Measurements from ENCODE around the gene CCNE1. TPM values are rescaled to one million over a fixed set of nuclear protein-coding genes. Genes with fewer than 3 reads are reported as not detected.
A peak's percentile ranks its signal among the peaks of the same experiment; 100 is the strongest.

Gene CCNE1
- total and polyA plus RNA-seq, 2 experiments from 2014 or later: 19.9 to 24.6 TPM

GRCh38 chr19:29812881-29813275, 1.1 kb downstream of the CCNE1 start:
- Histone ChIP-seq H3K4me2 (peak overlapping the region; percentile 91), H4K20me1 (ENCODE audit: insufficient read depth, poor library complexity, severe bottlenecking) (no peaks in the 10 kb centered on the region), H2AFZ (no peak overlapping the region), H3K4me3 (peak overlapping the region; percentile 55), H3K4me1 (ENCODE audit: insufficient read depth) (peaks cover 4% of the 10 kb centered on the region), H3K27ac (no peak overlapping the region), H3K9me3 (ENCODE audit: low read depth) (no peaks in the 10 kb centered on the region), H3K27me3 (no peaks in the 10 kb centered on the region), H3K9me2 (replicated peaks; ENCODE audit: insufficient read depth) (no peaks in the 10 kb centered on the region), H3K79me2 (no peaks in the 10 kb centered on the region), H3K36me3 (replicated peaks; ENCODE audit: insufficient read depth, low read depth) (no peaks in the 10 kb centered on the region)
- DNase-seq (ENCODE audit: low spot score): no peak
- no peak for TF ChIP-seq CTCF (IDR thresholded peaks at IDR 0.05; ENCODE audit: poor library complexity)
- no peak for TF ChIP-seq EZH2 (IDR thresholded peaks at IDR 0.05; ENCODE audit: borderline replicate concordance)
- TF ChIP-seq EZH2phosphoT487 (IDR thresholded peaks at IDR 0.05; ENCODE audit: low read depth, severe bottlenecking, unreplicated experiment): no peak
- 90% methylated on average over 6 of the region's 6 CpGs for WGBS (ENCODE audit: low lambda C conversion rate, missing lambda C conversion rate)

- Histone ChIP-seq H3K4me1 (ENCODE audit: insufficient read depth) (peaks cover 4% of the 10 kb centered on the region), H3K27me3 (no peaks in the 10 kb centered on the region), H2AFZ (no peak overlapping the region), H3K9me2 (replicated peaks; ENCODE audit: insufficient read depth) (no peaks in the 10 kb centered on the region), H3K4me3 (no peak overlapping the region), H3K27ac (no peak overlapping the region), H3K9me3 (ENCODE audit: low read depth) (no peaks in the 10 kb centered on the region), H4K20me1 (ENCODE audit: insufficient read depth, poor library complexity, severe bottlenecking) (no peaks in the 10 kb centered on the region), H3K4me2 (no peak overlapping the region), H3K36me3 (replicated peaks; ENCODE audit: insufficient read depth, low read depth) (no peaks in the 10 kb centered on the region), H3K79me2 (no peaks in the 10 kb centered on the region)
- TF ChIP-seq EZH2 (IDR thresholded peaks at IDR 0.05; ENCODE audit: borderline replicate concordance): no peak
- no peak for TF ChIP-seq CTCF (IDR thresholded peaks at IDR 0.05; ENCODE audit: poor library complexity)
- no peak for TF ChIP-seq EZH2phosphoT487 (IDR thresholded peaks at IDR 0.05; ENCODE audit: low read depth, severe bottlenecking, unreplicated experiment)
- WGBS (ENCODE audit: low lambda C conversion rate, missing lambda C conversion rate): 88% methylated on average over 6 of the region's 6 CpGs
- DNase-seq (ENCODE audit: low spot score): no peak
Measured at GRCh38 chr19:29813642-29814041, 1.9 kb downstream of the CCNE1 start.

GRCh38 chr19:29815231-29815630, 3.4 kb downstream of the CCNE1 start:
- Histone ChIP-seq H3K27ac (no peak overlapping the region), H3K79me2 (no peaks in the 10 kb centered on the region)

More at GRCh38 chr19:29815231-29815630, 3.4 kb downstream of the CCNE1 start:
- H4K20me1 ChIP-seq (ENCODE audit: insufficient read depth, poor library complexity, severe bottlenecking): no peaks in the 10 kb centered on the region
- H3K4me1 ChIP-seq (ENCODE audit: insufficient read depth): peaks cover 4% of the 10 kb centered on the region
- no peak overlapping the region for H2AFZ ChIP-seq
- WGBS (ENCODE audit: low lambda C conversion rate, missing lambda C conversion rate): 95% methylated on average over 7 of the region's 7 CpGs
- no peaks in the 10 kb centered on the region for H3K9me2 ChIP-seq (replicated peaks; ENCODE audit: insufficient read depth)
- H3K27me3 ChIP-seq: no peaks in the 10 kb centered on the region
- no peaks in the 10 kb centered on the region for H3K36me3 ChIP-seq (replicated peaks; ENCODE audit: insufficient read depth, low read depth)
- no peaks in the 10 kb centered on the region for H3K9me3 ChIP-seq (ENCODE audit: low read depth)
- no peak overlapping the region for H3K4me2 ChIP-seq
- no peak for DNase-seq (ENCODE audit: low spot score)
- H3K4me3 ChIP-seq: no peak overlapping the region
- TF ChIP-seq EZH2phosphoT487 (IDR thresholded peaks at IDR 0.05; ENCODE audit: low read depth, severe bottlenecking, unreplicated experiment) (no peak), EZH2 (IDR thresholded peaks at IDR 0.05; ENCODE audit: borderline replicate concordance) (no peak), CTCF (IDR thresholded peaks at IDR 0.05; ENCODE audit: poor library complexity) (no peak)
